Esophagus muscularis mucosa (tissue), 4 donors: ENCODE results near the gene CCDC78. TPM values are rescaled to one million over a fixed set of nuclear protein-coding genes. Genes with fewer than 3 reads are reported as not detected.

Experiments
- DNase-seq: peaks from one replicate; pipeline ENCODE4 v3.0.0-alpha.2; 2017; ENCODE audit errors: extremely low spot score
- H3K27ac ChIP-seq, 4 donors: fragments of 200-600 bp; sonication (generic); replicated peaks in 1 of 4; 1 replicate in 3 of 4; 2 replicates in 1 of 4; pipeline ENCODE4 v1.5.1; 2016 to 2019; ENCODE audit warnings: mild to moderate bottlenecking in 1 of 4
- H3K27me3 ChIP-seq, 4 donors: fragments of 200-600 bp; sonication (generic); one replicate each; pipeline versions ENCODE4 v1.5.1 to v1.6.0; 2016 to 2019
- H3K36me3 ChIP-seq, 4 donors: fragments of 200-600 bp; sonication (generic); one replicate each; pipeline ENCODE4 v1.5.1; 2016 to 2019
- H3K4me1 ChIP-seq, 4 donors: fragments of 200-600 bp; sonication (generic); one replicate each; pipeline ENCODE4 v1.5.1; 2016 to 2019
- H3K4me3 ChIP-seq, 4 donors: fragments of 200-600 bp; sonication (generic); 1 replicate in 2 of 4; 2 replicates in 2 of 4; pipeline ENCODE4 v1.5.1; 2016 to 2019; ENCODE audit warnings: mild to moderate bottlenecking in 4 of 4, moderate library complexity in 1 of 4
- H3K9me3 ChIP-seq, 4 donors: fragments of 200-600 bp; sonication (generic); 1 replicate in 3 of 4; 2 replicates in 1 of 4; pipeline ENCODE4 v1.5.1; 2016 to 2019
- CTCF ChIP-seq, 3 experiments: fragments of 200-600 bp in 2 of 3; fragments of 450-650 bp in 1 of 3; sonication (generic) in 2 of 3; IDR thresholded peaks; one replicate each; pipeline ENCODE4 v1.5.1; 2017 to 2019; ENCODE audit warnings: antibody characterized with exemption in 3 of 3, mild to moderate bottlenecking in 2 of 3, moderate library complexity in 1 of 3
- EP300 ChIP-seq: sonication (generic); formaldehyde crosslinking; IDR thresholded peaks from one replicate; pipeline ENCODE4 v1.6.1; 2017; ENCODE audit warnings: antibody characterized with exemption
- POLR2A ChIP-seq: fragments of 450-650 bp; IDR thresholded peaks from one replicate; pipeline ENCODE4 v1.6.1; 2017; ENCODE audit warnings: antibody characterized with exemption, moderate library complexity, mild to moderate bottlenecking, low read depth
- POLR2AphosphoS5 ChIP-seq, 2 donors: sonication (generic); formaldehyde crosslinking; IDR thresholded peaks; one replicate each; pipeline ENCODE4 v1.6.1; 2017; ENCODE audit warnings: antibody characterized with exemption in 2 of 2
- WGBS: methylation state at CpG from one replicate; pipeline ENCODE4 v1.1.5; 2018; 5-methylcytosine and 5-hydroxymethylcytosine counted together
- intact Hi-C: fragments of 100-400 bp; cut with DNase I; formaldehyde crosslinking; loops from one replicate; pipeline ENCODE4 v1.15.1; 2023
- total RNA-seq, 4 donors: library from RNA; depleted of rRNA; stranded (reverse); fragments of >200 nt; gene quantifications; one replicate each; pipeline versions ENCODE4 v1.1.0 to v1.2.1, GENCODE V29; 2016

Gene CCDC78
- total RNA-seq, 4 donors from 2014 or later: 0.33 to 2.5 (median 0.61) TPM

GRCh38 chr16:684961-685696 lies 41.1 kb downstream of the CCDC78 start:
- TF ChIP-seq POLR2A (no peak), POLR2AphosphoS5 (IDR thresholded peaks at IDR 0.05) (no peak), CTCF (IDR thresholded peaks at IDR 0.05) (no peak), EP300 (no peak)
- intact Hi-C loops: no loop called here
- Histone ChIP-seq H3K27me3 (no peaks in the 10 kb centered on the region), H3K4me1 (peaks cover 64 to 94% (median 72%) of the 10 kb centered on the region in 4 donors), H3K9me3 (no peaks in the 10 kb centered on the region), H3K27ac (peak overlapping the region; percentile 73 to 87 (median 80)), H3K4me3 (peak overlapping the region; percentile 72 to 80 (median 79)), H3K36me3 (peaks cover 21 to 52% (median 40%) of the 10 kb centered on the region in 4 donors)
- WGBS: 94% methylated on average over 53 of the region's 61 CpGs
- DNase-seq: no peak

GRCh38 chr16:684071-684794 lies 42.0 kb downstream of the CCDC78 start, which contains the start of gene JMJD8:
Gene JMJD8, minus strand, starts transcription at chr16:684334. Its CDS starts 15 bp downstream, at chr16:684319.
- TF ChIP-seq POLR2A (peak; percentile 25), CTCF (IDR thresholded peaks at IDR 0.05) (peak in 1 of 3 experiments; percentile 18), POLR2AphosphoS5 (IDR thresholded peaks at IDR 0.05) (peak; percentile 86 to 94), EP300 (no peak)
- H3K4me1 ChIP-seq: peaks cover 62 to 89% (median 71%) of the 10 kb centered on the region in 4 donors

GRCh38 chr16:683396-684070 lies 42.7 kb downstream of the CCDC78 start:
- intact Hi-C loops: no loop called here
- H3K27ac ChIP-seq: peak overlapping the region; percentile 73 to 87 (median 80)
- no peak for DNase-seq
- peaks cover 59 to 86% (median 69%) of the 10 kb centered on the region in 4 donors for H3K4me1 ChIP-seq
- H3K4me3 ChIP-seq: peak overlapping the region; percentile 72 to 80 (median 79)
- TF ChIP-seq CTCF (IDR thresholded peaks at IDR 0.05): no peak
- TF ChIP-seq POLR2A: no peak
- no peak for TF ChIP-seq EP300
- TF ChIP-seq POLR2AphosphoS5 (IDR thresholded peaks at IDR 0.05): no peak
- H3K27me3 ChIP-seq: no peaks in the 10 kb centered on the region
- H3K9me3 ChIP-seq: no peaks in the 10 kb centered on the region
- WGBS: 28% methylated on average over 25 of the region's 57 CpGs
- H3K36me3 ChIP-seq: peaks cover 21 to 52% (median 40%) of the 10 kb centered on the region in 4 donors

More at GRCh38 chr16:684071-684794, 42.0 kb downstream of the CCDC78 start, which contains the start of gene JMJD8:
- intact Hi-C loops: no loop called here
- peaks cover 21 to 52% (median 40%) of the 10 kb centered on the region in 4 donors for H3K36me3 ChIP-seq
- peak within 1 kb of the TSS; percentile 72 to 80 (median 79) for H3K4me3 ChIP-seq
- H3K27ac ChIP-seq: peak within 1 kb of the TSS; percentile 73 to 87 (median 80)
- DNase-seq: peak; percentile 97
- WGBS: 1% methylated on average over 28 of the region's 91 CpGs
- H3K9me3 ChIP-seq: no peaks in the 10 kb centered on the region
- H3K27me3 ChIP-seq: no peaks in the 10 kb centered on the region

GRCh38 chr16:682493-683395 lies 43.5 kb downstream of the CCDC78 start:
- Histone ChIP-seq H3K36me3 (peaks cover 21 to 49% (median 39%) of the 10 kb centered on the region in 4 donors), H3K4me3 (peak overlapping the region in 3 of 4 donors; percentile 72 to 80 (median 80)), H3K27ac (peak overlapping the region in 1 of 4 donors; percentile 87), H3K4me1 (peaks cover 55 to 78% (median 64%) of the 10 kb centered on the region in 4 donors), H3K27me3 (no peaks in the 10 kb centered on the region), H3K9me3 (no peaks in the 10 kb centered on the region)
- WGBS: 82% methylated on average over 21 of the region's 36 CpGs
- no peak for DNase-seq
- TF ChIP-seq POLR2A (no peak), POLR2AphosphoS5 (IDR thresholded peaks at IDR 0.05) (no peak), CTCF (IDR thresholded peaks at IDR 0.05) (no peak), EP300 (no peak)
- intact Hi-C loops: no loop called here
